H1 (cell line): Measurements from ENCODE around the gene RHOC.

ENCODE experiments used
- CHD1 ChIP-seq: IDR thresholded peaks from 2 replicates; pipeline ENCODE4 v1.6.1; 2012; ENCODE audit warnings: low read depth, low read length, improper control_type of control experiment
- JUND ChIP-seq: IDR thresholded peaks from 2 replicates; pipeline ENCODE4 v1.6.1; 2011; ENCODE audit warnings: mild to moderate bottlenecking, improper control_type of control experiment, low read length
- MAX ChIP-seq: IDR thresholded peaks from 2 replicates; pipeline ENCODE4 v1.6.1; 2012; ENCODE audit warnings: inconsistent platforms
- TF ChIP-seq, protein P1 (sequence below), 3 experiments: IDR thresholded peaks; 1 replicate in 2 of 3; 2 replicates in 1 of 3; pipeline versions ENCODE4 v1.5.1 to v1.6.1; 2011; ENCODE audit warnings: low read length in 3 of 3, mild to moderate bottlenecking in 3 of 3, inconsistent platforms in 2 of 3, low read depth in 1 of 3, moderate library complexity in 1 of 3; ENCODE audit not compliant: insufficient read depth in 1 of 3; ENCODE audit errors: control extremely low read depth in 1 of 3

- TF ChIP-seq, protein P1, sequence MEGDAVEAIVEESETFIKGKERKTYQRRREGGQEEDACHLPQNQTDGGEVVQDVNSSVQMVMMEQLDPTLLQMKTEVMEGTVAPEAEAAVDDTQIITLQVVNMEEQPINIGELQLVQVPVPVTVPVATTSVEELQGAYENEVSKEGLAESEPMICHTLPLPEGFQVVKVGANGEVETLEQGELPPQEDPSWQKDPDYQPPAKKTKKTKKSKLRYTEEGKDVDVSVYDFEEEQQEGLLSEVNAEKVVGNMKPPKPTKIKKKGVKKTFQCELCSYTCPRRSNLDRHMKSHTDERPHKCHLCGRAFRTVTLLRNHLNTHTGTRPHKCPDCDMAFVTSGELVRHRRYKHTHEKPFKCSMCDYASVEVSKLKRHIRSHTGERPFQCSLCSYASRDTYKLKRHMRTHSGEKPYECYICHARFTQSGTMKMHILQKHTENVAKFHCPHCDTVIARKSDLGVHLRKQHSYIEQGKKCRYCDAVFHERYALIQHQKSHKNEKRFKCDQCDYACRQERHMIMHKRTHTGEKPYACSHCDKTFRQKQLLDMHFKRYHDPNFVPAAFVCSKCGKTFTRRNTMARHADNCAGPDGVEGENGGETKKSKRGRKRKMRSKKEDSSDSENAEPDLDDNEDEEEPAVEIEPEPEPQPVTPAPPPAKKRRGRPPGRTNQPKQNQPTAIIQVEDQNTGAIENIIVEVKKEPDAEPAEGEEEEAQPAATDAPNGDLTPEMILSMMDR (IDR thresholded peaks at IDR 0.05; ENCODE audit: control extremely low read depth in 1 of 3, insufficient read depth in 1 of 3, low read depth in 1 of 3, low read length in 3 of 3) = no peak
- no peak for TF ChIP-seq MAX
- TF ChIP-seq CHD1 = no peak
- TF ChIP-seq JUND = no peak
Measured at GRCh38 chr1:112706505-112707220, at the start of gene RHOC.
